ENCODE measurements around the gene NDUFV3. TPM values are rescaled to one million over a fixed set of nuclear protein-coding genes. Genes with fewer than 3 reads are reported as not detected.

Gene NDUFV3
- total RNA-seq, 3 donors from 2014 or later: 49.9 to 62.9 (median 51.1) TPM

GRCh38 chr21:42858185-42858847 lies 34.8 kb upstream of the NDUFV3 start:
- DNase-seq (ENCODE audit: low spot score in 2 of 2): no peak
- intact Hi-C loops (cut with DNase I; ENCODE audit: low total_unique reads): loop anchor here (5.0 kb wide), 1 partner anchor 1104 kb away; no protein-coding TSS in a partner anchor
- H3K27ac ChIP-seq: no peak overlapping the region
- no peaks in the 10 kb centered on the region for H3K36me3 ChIP-seq
- H3K27me3 ChIP-seq: no peaks in the 10 kb centered on the region
- no peak for TF ChIP-seq POLR2A (IDR thresholded peaks at IDR 0.05)
- TF ChIP-seq CTCF (IDR thresholded peaks at IDR 0.05): no peak
- TF ChIP-seq POLR2AphosphoS5 (IDR thresholded peaks at IDR 0.05): no peak
- H3K9me3 ChIP-seq: no peaks in the 10 kb centered on the region
- no peaks in the 10 kb centered on the region for H3K4me1 ChIP-seq
- H3K4me3 ChIP-seq: no peak overlapping the region

DNA sequence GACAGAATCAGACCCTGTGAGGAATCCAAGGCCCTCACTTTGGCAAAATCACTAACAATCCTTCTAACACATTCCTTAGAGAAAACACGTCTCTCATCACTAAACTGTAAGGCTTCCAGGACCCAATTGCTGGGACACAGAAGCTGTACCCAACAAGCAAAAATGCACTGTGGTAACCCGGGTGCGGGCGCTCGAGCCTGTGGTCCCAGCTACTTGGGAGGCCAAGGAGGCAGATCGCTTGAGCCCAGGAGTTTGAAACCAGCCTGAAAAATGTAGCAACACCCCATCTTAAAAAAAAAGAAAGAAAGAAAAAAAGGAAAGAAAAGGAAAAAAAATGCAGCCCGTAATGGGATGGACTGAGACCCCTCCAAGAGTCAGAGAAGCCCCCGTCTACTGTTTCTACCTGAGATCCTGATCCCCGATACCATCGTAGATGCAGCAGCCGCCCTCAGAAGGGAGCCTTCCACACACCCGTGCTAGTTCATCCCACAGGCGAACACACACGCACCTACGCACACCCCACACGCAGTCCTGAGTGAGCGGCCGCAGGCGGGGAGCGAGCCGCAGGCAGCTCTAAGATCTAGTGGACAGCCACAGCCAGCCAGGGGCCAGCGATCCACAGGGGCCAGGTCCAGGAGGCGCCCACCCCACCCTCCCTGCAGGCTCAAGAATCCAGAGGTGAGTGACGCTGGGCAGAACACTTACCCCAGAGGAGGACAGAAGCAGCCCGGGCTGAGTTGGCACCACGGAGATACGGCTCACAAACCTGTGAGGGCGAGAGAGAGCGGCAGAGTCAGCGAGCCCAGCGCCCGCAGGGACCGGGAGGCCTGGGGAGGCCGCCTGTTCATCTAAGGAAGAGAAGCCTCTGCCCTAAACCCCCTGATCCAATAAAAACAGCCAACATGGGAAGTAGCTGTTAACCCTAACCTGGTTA lies 33.9 kb upstream of the NDUFV3 start:
- no peaks in the 10 kb centered on the region for H3K36me3 ChIP-seq

GRCh38 chr21:42859891-42860230 lies 33.2 kb upstream of the NDUFV3 start:
- Histone ChIP-seq H3K4me1 (no peaks in the 10 kb centered on the region), H3K36me3 (no peaks in the 10 kb centered on the region)

More for the DNA sequence above, 33.9 kb upstream of the NDUFV3 start:
- intact Hi-C loops (cut with DNase I; ENCODE audit: low total_unique reads): loop anchor here (5.0 kb wide), 1 partner anchor 1103 kb away; no protein-coding TSS in a partner anchor
- no peak overlapping the region for H3K27ac ChIP-seq
- no peak for DNase-seq (ENCODE audit: low spot score in 2 of 2)
- no peak overlapping the region for H3K4me3 ChIP-seq
- H3K27me3 ChIP-seq: no peaks in the 10 kb centered on the region
- no peaks in the 10 kb centered on the region for H3K9me3 ChIP-seq
- H3K4me1 ChIP-seq: no peaks in the 10 kb centered on the region
- no peak for TF ChIP-seq POLR2A (IDR thresholded peaks at IDR 0.05)
- no peak for TF ChIP-seq CTCF (IDR thresholded peaks at IDR 0.05)
- TF ChIP-seq POLR2AphosphoS5 (IDR thresholded peaks at IDR 0.05): no peak

DNA sequence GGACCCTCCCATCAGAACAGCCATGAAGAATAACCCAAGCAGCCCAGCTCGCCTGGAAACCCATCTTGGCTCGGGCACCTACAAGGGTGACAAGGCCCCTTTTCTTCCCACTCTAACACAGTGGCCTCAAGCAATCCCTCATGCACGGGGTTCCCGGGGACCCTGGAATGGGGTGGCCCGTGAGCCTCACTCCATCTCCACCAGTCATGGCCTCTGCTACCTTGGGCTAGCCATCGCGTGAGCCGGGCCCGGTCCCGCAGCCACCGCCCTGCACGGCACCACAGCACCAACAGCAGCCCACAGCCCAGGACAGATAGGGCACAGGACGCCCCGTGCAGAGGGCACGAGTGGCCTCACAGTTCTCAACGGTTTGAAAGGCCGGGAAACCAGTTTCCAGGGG lies 32.8 kb upstream of the NDUFV3 start:
- Histone ChIP-seq H3K36me3 (no peaks in the 10 kb centered on the region), H3K27me3 (no peaks in the 10 kb centered on the region), H3K9me3 (no peaks in the 10 kb centered on the region), H3K27ac (no peak overlapping the region), H3K4me1 (no peaks in the 10 kb centered on the region), H3K4me3 (no peak overlapping the region)
- TF ChIP-seq CTCF (IDR thresholded peaks at IDR 0.05) (no peak), POLR2AphosphoS5 (IDR thresholded peaks at IDR 0.05) (no peak), POLR2A (IDR thresholded peaks at IDR 0.05) (no peak)
- DNase-seq (ENCODE audit: low spot score in 2 of 2): no peak
- intact Hi-C loops (cut with DNase I; ENCODE audit: low total_unique reads): no loop called here

More at GRCh38 chr21:42859891-42860230, 33.2 kb upstream of the NDUFV3 start:
- DNase-seq (ENCODE audit: low spot score in 2 of 2): no peak
- no peaks in the 10 kb centered on the region for H3K9me3 ChIP-seq
- no peak overlapping the region for H3K4me3 ChIP-seq
- no peak overlapping the region for H3K27ac ChIP-seq
- no peaks in the 10 kb centered on the region for H3K27me3 ChIP-seq
- TF ChIP-seq POLR2AphosphoS5 (IDR thresholded peaks at IDR 0.05): no peak
- no peak for TF ChIP-seq POLR2A (IDR thresholded peaks at IDR 0.05)
- no peak for TF ChIP-seq CTCF (IDR thresholded peaks at IDR 0.05)
- intact Hi-C loops (cut with DNase I; ENCODE audit: low total_unique reads): loop anchor here (5.0 kb wide), 1 partner anchor 1102 kb away; no protein-coding TSS in a partner anchor

Measured in breast epithelium (tissue), 4 donors.